GM21786 (cell line): Measurements from ENCODE around the gene HS3ST5.
"Not testable (repeated sequence)": the region's sequence is repeated elsewhere in the genome, so short reads cannot be mapped to it uniquely, and the experiment has no call there.

Source experiments
- ATAC-seq: cut with Tn5 transposase; IDR thresholded peaks from one replicate; pipeline ENCODE4 v1.9.1; 2021; ENCODE audit not compliant: unreplicated experiment

The HS3ST5 gene

DNA sequence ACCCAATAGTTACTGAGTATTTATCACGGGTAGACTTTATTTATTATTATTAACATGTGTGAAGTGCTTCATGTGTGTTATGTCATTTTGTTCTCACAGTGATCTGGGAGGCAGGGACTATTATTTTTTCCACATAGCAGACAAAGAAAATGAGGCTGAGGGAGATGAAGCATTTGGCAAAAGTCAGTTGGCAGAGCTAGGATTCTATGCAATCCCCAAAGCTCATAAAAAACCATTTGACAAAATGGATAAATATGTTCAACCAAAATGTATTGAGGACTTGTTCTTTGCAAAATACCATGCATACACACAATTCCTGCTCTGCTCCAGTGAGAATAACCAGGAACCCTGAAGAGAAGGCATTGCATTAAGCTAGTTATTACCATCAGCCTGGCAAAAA lies 184.4 kb downstream of the HS3ST5 start:
- no peak for ATAC-seq

DNA sequence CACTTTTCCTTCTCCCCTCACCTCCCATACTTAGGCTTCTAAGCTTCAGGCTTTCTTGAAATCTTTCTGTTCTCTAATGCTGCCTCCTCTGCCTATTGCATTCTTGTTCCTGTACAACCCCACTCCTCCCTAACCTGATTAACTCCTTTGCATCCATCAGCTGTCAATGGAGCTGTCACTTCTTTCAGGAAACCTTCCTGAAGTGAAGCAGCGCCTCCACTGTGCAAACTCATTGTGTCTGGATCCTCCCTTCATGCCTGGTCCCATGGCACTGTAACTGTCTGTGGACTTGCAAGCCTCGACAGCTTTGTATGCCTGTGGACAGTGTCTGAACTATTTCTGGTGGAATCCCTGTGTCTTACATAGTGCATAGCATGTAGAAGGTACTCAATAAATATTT lies 185.0 kb downstream of the HS3ST5 start:
- ATAC-seq = no peak

- no peak for ATAC-seq
Observed at GRCh38 chr6:114155763-114156162, 187.1 kb downstream of the HS3ST5 start.

DNA sequence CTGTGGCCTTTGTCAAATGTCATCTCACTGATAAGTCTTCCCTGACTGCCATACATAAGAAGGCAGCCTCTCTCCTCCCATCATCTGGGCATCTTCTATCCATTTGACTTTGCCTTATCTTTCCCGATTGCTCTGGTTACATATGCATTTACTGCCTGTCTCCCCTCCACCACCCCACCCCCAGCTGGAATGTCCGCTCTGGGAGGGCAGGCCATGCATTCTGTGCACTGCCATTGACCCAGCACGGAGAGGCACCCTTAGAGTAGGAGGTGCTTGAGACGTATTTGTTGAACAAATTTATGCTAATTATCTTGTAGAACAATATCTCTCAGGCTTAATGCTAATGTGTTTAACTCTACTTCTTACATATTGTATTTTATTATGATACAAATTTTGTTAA lies 188.0 kb downstream of the HS3ST5 start:
- no peak for ATAC-seq

GRCh38 chr6:114153448-114153847 lies 189.4 kb downstream of the HS3ST5 start:
- no peak for ATAC-seq

DNA sequence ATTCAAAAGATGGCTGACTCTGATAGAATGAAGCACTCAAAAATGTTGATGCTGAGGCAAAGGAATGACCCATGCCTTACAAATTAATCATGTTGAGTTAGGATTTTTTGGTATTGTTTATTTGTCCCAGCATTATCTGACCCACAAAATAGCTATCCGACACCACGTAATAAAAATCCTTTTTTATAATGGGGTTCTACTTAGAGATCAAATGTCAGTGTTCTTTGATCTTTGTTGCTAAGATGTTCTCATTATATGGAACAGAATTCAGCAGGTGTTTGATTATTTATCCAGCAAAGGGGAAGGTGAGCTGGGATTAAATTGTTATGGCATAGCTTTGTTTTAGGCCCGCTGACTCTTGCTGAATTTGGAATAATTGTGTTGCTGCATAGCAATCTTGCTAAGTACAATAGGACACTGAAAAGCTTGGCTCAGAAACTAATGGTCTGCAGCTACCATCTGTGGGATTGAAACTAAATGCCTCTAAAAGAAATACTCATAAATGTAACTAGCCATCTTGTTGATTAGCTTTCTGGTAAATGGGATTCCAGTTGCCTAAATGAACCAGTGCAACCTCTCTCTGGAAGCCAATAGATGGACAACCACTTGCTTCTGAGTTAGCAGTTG lies 191.6 kb downstream of the HS3ST5 start:
- no peak for ATAC-seq

DNA sequence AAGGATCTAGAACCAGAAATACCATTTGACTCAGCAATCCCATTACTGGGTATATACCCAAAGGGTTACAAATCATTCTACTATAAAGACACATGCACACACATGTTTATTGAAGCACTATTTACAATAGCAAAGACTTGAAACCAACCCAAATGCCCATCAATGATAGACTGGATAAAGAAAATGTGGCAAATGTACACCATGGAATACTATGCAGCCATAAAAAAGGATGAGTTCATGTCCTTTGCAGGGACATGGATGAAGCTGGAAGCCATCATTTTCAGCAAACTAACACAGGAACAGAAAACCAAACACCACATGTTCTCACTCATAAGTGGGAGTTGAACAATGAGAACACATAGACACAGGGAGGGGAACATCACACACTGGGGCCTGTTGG lies 193.6 kb downstream of the HS3ST5 start:
- not testable (repeated sequence) for ATAC-seq

- ATAC-seq = no peak
Observed at GRCh38 chr6:114144887-114145851, 197.7 kb downstream of the HS3ST5 start.

DNA sequence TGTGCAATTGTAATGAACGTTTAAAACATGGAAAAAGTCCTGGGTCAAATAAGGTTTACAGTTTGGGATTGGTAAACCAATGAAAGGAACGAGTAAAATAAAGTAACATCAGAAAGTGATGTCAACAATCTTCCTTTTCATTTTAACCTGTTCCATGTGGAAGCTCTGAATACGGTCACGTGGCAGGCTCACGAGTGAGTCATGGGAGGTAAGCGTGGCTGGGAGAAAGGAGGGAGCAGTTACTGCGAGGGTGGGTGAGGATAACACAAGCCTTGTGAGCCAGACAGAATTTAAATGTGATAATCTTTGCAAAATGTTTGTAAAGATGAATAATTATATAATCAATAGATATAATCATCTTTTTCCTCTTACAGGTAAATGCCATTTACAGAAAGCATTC lies 200.6 kb downstream of the HS3ST5 start:
- ATAC-seq = no peak

DNA sequence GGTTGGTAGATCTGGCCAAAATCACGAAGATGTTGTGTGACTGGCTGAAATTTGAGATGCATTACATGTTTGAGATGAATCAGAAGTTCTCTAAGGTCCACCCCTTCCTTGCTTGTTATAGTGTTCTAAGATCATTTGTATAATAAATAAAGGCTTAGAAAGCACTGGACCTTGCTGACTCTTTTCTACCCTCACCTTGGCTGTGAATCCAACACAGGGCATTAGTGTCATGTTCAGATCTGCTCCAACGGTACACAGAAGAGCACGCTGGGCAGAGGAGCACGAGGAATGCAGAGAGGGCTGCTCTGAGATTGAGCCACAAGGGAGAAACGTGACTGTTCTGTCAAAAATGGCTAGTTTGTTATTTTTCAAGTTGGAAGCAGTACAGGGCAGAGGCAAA lies 202.4 kb downstream of the HS3ST5 start:
- no peak for ATAC-seq

DNA sequence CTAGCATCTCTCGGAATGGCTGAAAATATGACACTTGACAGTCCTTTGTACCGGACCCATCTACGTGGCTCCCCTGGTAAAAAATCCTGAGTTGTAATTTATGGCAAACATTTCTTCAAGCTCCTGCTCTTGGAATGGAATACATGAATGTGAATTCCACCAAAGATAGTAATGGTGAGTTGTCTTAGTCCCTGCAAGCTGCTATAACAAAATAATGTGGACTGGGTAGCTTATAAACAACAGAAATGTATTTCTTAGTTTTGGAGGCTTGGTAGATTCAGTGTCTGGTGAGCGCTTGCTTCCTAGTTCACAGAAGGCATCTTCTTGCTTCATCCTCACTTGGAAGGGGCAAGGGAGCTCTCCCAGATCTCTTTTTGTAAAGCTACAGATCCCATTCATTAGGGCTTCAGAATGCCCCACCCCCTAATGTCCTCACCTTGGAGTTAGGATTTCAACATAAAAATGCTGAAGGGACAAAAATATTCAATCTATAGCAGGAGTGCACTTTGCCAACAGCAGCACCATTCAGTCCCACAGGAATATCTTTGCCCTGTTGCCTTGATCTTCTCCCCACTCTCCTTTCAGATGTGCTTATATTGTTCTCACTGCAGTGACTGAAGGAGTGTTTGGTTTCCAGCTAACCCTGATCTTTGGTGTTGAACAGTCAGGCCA lies 204.1 kb downstream of the HS3ST5 start:
- ATAC-seq = no peak

GRCh38 chr6:114135363-114135971 lies 207.4 kb downstream of the HS3ST5 start:
- no peak for ATAC-seq

DNA sequence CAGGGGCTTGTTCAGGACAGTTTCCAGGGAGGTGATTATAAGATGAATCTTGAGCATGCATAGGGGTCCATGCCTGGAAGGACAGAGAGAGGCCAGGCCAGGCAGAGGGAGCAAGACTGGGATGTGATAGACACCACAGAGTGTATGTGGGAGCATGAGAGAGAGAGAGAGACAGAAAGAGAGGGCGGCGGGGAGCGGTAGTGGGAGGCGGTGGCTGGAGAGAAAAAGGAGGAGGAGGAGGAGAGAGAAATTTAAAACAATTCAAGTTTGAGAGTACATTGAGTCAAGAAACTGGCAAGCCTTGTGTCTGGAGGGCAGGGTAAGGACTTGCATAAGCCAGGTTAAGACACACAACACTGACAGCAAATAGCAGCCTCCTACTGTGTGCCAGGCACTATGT lies 209.0 kb downstream of the HS3ST5 start:
- ATAC-seq = no peak

- no peak for ATAC-seq
Observed at GRCh38 chr6:114131945-114132344, 210.9 kb downstream of the HS3ST5 start.

- ATAC-seq = no peak
Observed at GRCh38 chr6:114125576-114125975, 217.2 kb downstream of the HS3ST5 start.

GRCh38 chr6:114121913-114122662 lies 220.7 kb downstream of the HS3ST5 start:
- ATAC-seq = no peak

- ATAC-seq = no peak
Observed at GRCh38 chr6:114119056-114119455, 223.8 kb downstream of the HS3ST5 start.

- no peak for ATAC-seq
Observed at GRCh38 chr6:114115652-114116051, 227.2 kb downstream of the HS3ST5 start.

- peak; percentile 72 for ATAC-seq
Observed at GRCh38 chr6:114108119-114109002, 234.5 kb downstream of the HS3ST5 start.

- ATAC-seq = no peak
Observed at GRCh38 chr6:114106020-114106419, 236.8 kb downstream of the HS3ST5 start.
